Motor neuron (in vitro differentiated cells): Measurements from ENCODE around the gene BPIFB4. TPM values are rescaled to one million over a fixed set of nuclear protein-coding genes. Genes with fewer than 3 reads are reported as not detected.

Experiments
- ATAC-seq, 8 experiments: fragments of 200-7000 bp; cut with Tn5 transposase; replicated peaks in 6 of 8; 2 replicates each; pipeline ENCODE4 v1.8.0; 2021; ENCODE audit warnings: mild to moderate bottlenecking in 8 of 8, moderate library complexity in 8 of 8
- H3K27ac ChIP-seq, 2 donors: fragments of 250-450 bp; sonication (Bioruptor Pico); 2 replicates each; pipeline ENCODE4 v1.9.0; 2021; ENCODE audit warnings: antibody characterized with exemption in 2 of 2, mild to moderate bottlenecking in 2 of 2, moderate library complexity in 1 of 2
- H3K4me1 ChIP-seq, 2 donors: fragments of 250-450 bp; sonication (Bioruptor Pico); replicated peaks in 1 of 2; 2 replicates each; pipeline ENCODE4 v1.6.1; 2021; ENCODE audit warnings: antibody characterized with exemption in 2 of 2, mild to moderate bottlenecking in 2 of 2, moderate library complexity in 1 of 2
- H3K4me3 ChIP-seq, 5 donors: fragments of 250-450 bp; sonication (Bioruptor Pico); 2 replicates each; pipeline ENCODE4 v1.9.0; 2021; ENCODE audit warnings: antibody characterized with exemption in 5 of 5, mild to moderate bottlenecking in 5 of 5, moderate library complexity in 4 of 5
- WGBS, 10 experiments: fragments of 450-650 bp; shearing (Covaris generic); methylation state at CpG; one replicate each; pipeline ENCODE4 v1.0.0; 2022; 5-methylcytosine and 5-hydroxymethylcytosine counted together
- in situ Hi-C, 9 experiments: fragments of 400-800 bp; cut with MboI; loops; one replicate each; pipeline ENCODE4 v1.15.0; 2021; ENCODE audit warnings: low sequenced_read_pairs in 9 of 9, low pct_unique_long_range_greater_than_20kb in 2 of 9; ENCODE audit not compliant: unreplicated experiment in 9 of 9
- total RNA-seq, 8 experiments: library from RNA; unstranded; fragments of 300-600 nt; gene quantifications; 2 replicates each; pipeline versions ENCODE4 v1.2.3 to v1.2.4, GENCODE V29; 2022

Gene BPIFB4
- total RNA-seq, 8 experiments from 2014 or later, result 0.33 TPM; not detected in 7

- no peak overlapping the region for H3K4me3 ChIP-seq
- 30 to 100% (median 75%) methylated on average over 2 to 8 of the region's 11 CpGs; no CpG with 5 or more reads in 4 of the 10 experiments for WGBS, 10 experiments
- no peak overlapping the region for H3K27ac ChIP-seq
- peaks cover 0 to 5% of the 10 kb centered on the region in 2 donors for H3K4me1 ChIP-seq
- in situ Hi-C loops, result no loop called here
- no peak for ATAC-seq
Measured at GRCh38 chr20:33133373-33133941, 54.0 kb downstream of the BPIFB4 start.

- in situ Hi-C loops, result no loop called here
- 0 to 71% (median 25%) methylated on average over 1 to 3 of the region's 3 CpGs for WGBS, 10 experiments
- H3K4me1 ChIP-seq, result peaks cover 0 to 5% of the 10 kb centered on the region in 2 donors
- H3K27ac ChIP-seq, result no peak overlapping the region
- ATAC-seq, result no peak
- no peak overlapping the region for H3K4me3 ChIP-seq
Measured at GRCh38 chr20:33137195-33137594, 57.8 kb downstream of the BPIFB4 start.

GRCh38 chr20:33139467-33139866 is 60.0 kb downstream of the BPIFB4 start:
- no peak for ATAC-seq
- Histone ChIP-seq H3K4me3 (no peak overlapping the region), H3K4me1 (no peaks in the 10 kb centered on the region), H3K27ac (no peak overlapping the region)
- in situ Hi-C loops, result no loop called here

GRCh38 chr20:33145521-33145920 is 66.1 kb downstream of the BPIFB4 start:
- ATAC-seq, result no peak
- 0 to 70% (median 31%) methylated on average over 1 to 4 of the region's 5 CpGs; no CpG with 5 or more reads in 2 of the 10 experiments for WGBS, 10 experiments
- Histone ChIP-seq H3K27ac (no peak overlapping the region), H3K4me1 (no peaks in the 10 kb centered on the region), H3K4me3 (no peak overlapping the region)
- in situ Hi-C loops, result no loop called here

- H3K4me3 ChIP-seq, result no peak overlapping the region
- ATAC-seq, result no peak
- H3K27ac ChIP-seq, result no peak overlapping the region
- WGBS, 10 experiments, result 0 to 100% (median 27%) methylated on average over 1 to 3 of the region's 5 CpGs; no CpG with 5 or more reads in 5 of the 10 experiments
- no peaks in the 10 kb centered on the region for H3K4me1 ChIP-seq
- in situ Hi-C loops, result no loop called here
Measured at GRCh38 chr20:33147299-33147698, 67.9 kb downstream of the BPIFB4 start.

GRCh38 chr20:33148040-33148439 is 68.6 kb downstream of the BPIFB4 start:
- WGBS, 10 experiments, result 7 to 100% (median 67%) methylated on average over 1 to 2 of the region's 4 CpGs; no CpG with 5 or more reads in 5 of the 10 experiments
- no peak for ATAC-seq
- in situ Hi-C loops, result no loop called here
- Histone ChIP-seq H3K27ac (no peak overlapping the region), H3K4me1 (no peaks in the 10 kb centered on the region), H3K4me3 (no peak overlapping the region)

- no peak for ATAC-seq
- in situ Hi-C loops, result no loop called here
- Histone ChIP-seq H3K4me3 (no peak overlapping the region), H3K27ac (no peak overlapping the region), H3K4me1 (no peaks in the 10 kb centered on the region)
- whole genome bisulfite sequencing, 10 experiments, result 4 to 100% (median 70%) methylated on average over 1 to 6 of the region's 6 CpGs; no CpG with 5 or more reads in 1 of the 10 experiments
Measured at GRCh38 chr20:33154252-33154651, 74.8 kb downstream of the BPIFB4 start.

- Histone ChIP-seq H3K4me1 (no peaks in the 10 kb centered on the region), H3K27ac (no peak overlapping the region), H3K4me3 (no peak overlapping the region)
- in situ Hi-C loops, result no loop called here
- ATAC-seq, result no peak
- 40 to 100% (median 78%) methylated on average over 1 to 8 of the region's 9 CpGs; no CpG with 5 or more reads in 2 of the 10 experiments for WGBS, 10 experiments
Measured at GRCh38 chr20:33158637-33159385, 79.4 kb downstream of the BPIFB4 start.

- no peak for ATAC-seq
- in situ Hi-C loops, result no loop called here
- H3K27ac ChIP-seq, result no peak overlapping the region
- H3K4me3 ChIP-seq, result no peak overlapping the region
- WGBS, 10 experiments, result 0 to 73% (median 67%) methylated on average over 1 to 2 of the region's 3 CpGs; no CpG with 5 or more reads in 7 of the 10 experiments
- H3K4me1 ChIP-seq, result no peaks in the 10 kb centered on the region
Measured at GRCh38 chr20:33159713-33160112, 80.3 kb downstream of the BPIFB4 start.

GRCh38 chr20:33160681-33161080 is 81.2 kb downstream of the BPIFB4 start:
- H3K4me3 ChIP-seq, result no peak overlapping the region
- WGBS, 10 experiments, result 0 to 80% (median 50%) methylated on average over 2 to 4 of the region's 5 CpGs; no CpG with 5 or more reads in 3 of the 10 experiments
- ATAC-seq, result no peak
- in situ Hi-C loops, result no loop called here
- no peaks in the 10 kb centered on the region for H3K4me1 ChIP-seq
- H3K27ac ChIP-seq, result no peak overlapping the region

Other genes starting within 250 kb of the BPIFB4 start
- under 1 TPM in 5 of 8 experiments, not detected in 3; 0.05 to 0.73 (median 0.17) TPM for gene EFCAB8, start 220.7 kb upstream of the BPIFB4 start, total RNA-seq
- not detected for gene SUN5, start 75.2 kb upstream of the BPIFB4 start, total RNA-seq
- not detected for gene BPIFB2, start 71.9 kb upstream of the BPIFB4 start, total RNA-seq
- not detected for gene BPIFB6, start 48.0 kb upstream of the BPIFB4 start, total RNA-seq
- not detected for gene BPIFB3, start 25.7 kb upstream of the BPIFB4 start, total RNA-seq
- not detected for gene BPIFA2, start 88.5 kb downstream of the BPIFB4 start, total RNA-seq
- under 1 TPM in 5 of 8 experiments, not detected in 3; 0.09 to 0.66 (median 0.21) TPM for gene BPIFA3, start 137.7 kb downstream of the BPIFB4 start, total RNA-seq
- gene BPIFA1, start 156.4 kb downstream of the BPIFB4 start, total RNA-seq, result not detected
- under 1 TPM in 3 of 8 experiments, not detected in 5; 0.08 to 0.38 (median 0.18) TPM for gene BPIFB1, start 203.6 kb downstream of the BPIFB4 start, total RNA-seq